GM13976 (cell line): ENCODE measurements around the gene NDUFV2.

ENCODE experiments used
- DNase-seq: peaks from one replicate; pipeline ENCODE4 v3.0.0; 2012; ENCODE audit warnings: low spot score
- in situ Hi-C: fragments of 300-500 bp; cut with MboI; formaldehyde crosslinking; loops from one replicate; pipeline ENCODE4 v1.12.0; 2022; ENCODE audit warnings: low sequenced_read_pairs, mixed read lengths, inconsistent platforms; ENCODE audit not compliant: unreplicated experiment
- TF ChIP-seq, protein P1 (sequence below): IDR thresholded peaks from 2 replicates; pipeline ENCODE4 v1.5.1; 2012; ENCODE audit warnings: borderline replicate concordance, mild to moderate bottlenecking; ENCODE audit not compliant: insufficient read depth; ENCODE audit errors: extremely low read depth, missing control alignments, control extremely low read depth

Gene NDUFV2

DNA sequence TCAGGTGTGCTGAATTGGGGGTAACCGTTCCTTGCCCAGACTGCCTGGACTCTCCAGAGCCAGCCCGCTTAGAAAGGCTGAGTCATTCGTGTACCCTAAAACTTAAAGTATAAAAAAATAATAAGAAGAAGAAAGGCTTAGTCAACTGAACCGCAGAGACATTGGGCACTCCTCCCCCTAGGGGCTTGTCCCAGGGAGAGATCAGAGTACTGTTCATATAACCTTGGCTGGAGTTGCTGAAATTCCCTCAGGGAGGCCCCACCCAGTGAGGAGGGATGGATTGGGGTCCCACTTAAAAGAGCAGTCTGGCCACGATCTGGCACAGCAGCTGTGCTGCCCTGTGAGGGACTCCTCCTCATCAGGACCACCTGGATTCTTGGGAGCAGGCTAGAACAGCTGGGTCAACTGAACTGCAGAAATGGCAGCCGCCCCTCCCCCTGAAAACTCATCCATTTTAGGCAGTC lies 71.3 kb downstream of the NDUFV2 start:
- TF ChIP-seq, protein P1, sequence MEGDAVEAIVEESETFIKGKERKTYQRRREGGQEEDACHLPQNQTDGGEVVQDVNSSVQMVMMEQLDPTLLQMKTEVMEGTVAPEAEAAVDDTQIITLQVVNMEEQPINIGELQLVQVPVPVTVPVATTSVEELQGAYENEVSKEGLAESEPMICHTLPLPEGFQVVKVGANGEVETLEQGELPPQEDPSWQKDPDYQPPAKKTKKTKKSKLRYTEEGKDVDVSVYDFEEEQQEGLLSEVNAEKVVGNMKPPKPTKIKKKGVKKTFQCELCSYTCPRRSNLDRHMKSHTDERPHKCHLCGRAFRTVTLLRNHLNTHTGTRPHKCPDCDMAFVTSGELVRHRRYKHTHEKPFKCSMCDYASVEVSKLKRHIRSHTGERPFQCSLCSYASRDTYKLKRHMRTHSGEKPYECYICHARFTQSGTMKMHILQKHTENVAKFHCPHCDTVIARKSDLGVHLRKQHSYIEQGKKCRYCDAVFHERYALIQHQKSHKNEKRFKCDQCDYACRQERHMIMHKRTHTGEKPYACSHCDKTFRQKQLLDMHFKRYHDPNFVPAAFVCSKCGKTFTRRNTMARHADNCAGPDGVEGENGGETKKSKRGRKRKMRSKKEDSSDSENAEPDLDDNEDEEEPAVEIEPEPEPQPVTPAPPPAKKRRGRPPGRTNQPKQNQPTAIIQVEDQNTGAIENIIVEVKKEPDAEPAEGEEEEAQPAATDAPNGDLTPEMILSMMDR = no peak
- in situ Hi-C loops = no loop called here
- no peak for DNase-seq

DNA sequence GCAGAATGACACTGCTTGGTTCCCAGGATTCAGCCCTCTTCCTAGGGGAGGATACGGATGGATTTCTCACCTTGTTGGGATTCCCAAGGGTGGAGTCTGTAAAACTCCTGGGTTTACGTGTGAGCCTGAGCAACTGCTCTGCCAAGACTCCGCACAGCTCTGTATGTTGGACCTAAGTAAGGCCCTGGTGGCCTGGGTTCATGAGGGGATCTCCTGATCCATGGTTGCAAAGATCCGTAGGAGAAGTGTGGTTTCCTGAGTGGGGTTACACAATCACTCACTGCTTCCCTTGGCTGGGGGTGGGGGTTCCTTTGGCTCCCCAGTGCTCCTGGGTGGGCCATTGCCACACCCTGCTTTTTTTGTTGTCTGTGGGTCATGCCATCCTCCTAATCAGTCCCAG lies 71.8 kb downstream of the NDUFV2 start:
- in situ Hi-C loops = no loop called here
- no peak for DNase-seq
- TF ChIP-seq, protein P1 = no peak

DNA sequence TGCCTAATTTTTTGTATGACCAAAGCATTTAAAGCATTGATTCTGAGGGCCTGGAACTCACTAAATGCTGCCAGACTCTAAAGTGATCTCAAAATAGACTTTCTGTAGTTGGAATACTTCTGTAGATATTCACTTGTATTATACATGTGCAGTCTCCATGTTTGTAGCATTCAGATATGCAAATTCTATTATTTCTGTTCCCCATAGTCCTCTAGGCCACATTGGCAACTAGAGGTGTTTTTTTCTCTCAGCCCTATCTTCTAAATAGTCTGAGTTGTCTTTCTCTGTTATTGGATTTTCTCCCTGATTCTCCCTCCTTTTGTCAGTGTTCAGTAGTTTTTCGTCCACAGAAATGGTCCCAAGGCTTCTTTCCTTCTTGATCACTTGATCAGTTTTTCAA lies 72.6 kb downstream of the NDUFV2 start:
- DNase-seq = no peak
- TF ChIP-seq, protein P1 = no peak
- in situ Hi-C loops = no loop called here

DNA sequence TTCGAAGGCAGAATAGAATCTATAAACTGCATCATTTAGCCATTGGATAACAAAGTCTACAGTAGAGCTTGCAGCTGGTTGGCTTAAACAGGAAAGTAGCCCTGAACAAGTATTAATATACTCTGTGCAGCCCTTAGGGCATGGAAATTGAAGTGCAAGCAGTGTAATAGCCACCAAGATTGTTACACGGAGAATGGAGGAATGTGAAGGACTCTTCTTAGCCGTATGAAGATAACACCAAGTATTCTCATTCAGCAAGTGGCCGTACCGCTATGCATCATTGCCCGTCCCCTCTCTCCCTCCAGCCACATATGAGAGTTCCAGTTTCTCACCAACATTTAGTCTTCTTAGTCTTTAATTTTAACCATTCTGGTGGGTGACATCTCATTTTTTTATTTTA lies 74.5 kb downstream of the NDUFV2 start:
- TF ChIP-seq, protein P1 = no peak
- DNase-seq = no peak
- in situ Hi-C loops = no loop called here

DNA sequence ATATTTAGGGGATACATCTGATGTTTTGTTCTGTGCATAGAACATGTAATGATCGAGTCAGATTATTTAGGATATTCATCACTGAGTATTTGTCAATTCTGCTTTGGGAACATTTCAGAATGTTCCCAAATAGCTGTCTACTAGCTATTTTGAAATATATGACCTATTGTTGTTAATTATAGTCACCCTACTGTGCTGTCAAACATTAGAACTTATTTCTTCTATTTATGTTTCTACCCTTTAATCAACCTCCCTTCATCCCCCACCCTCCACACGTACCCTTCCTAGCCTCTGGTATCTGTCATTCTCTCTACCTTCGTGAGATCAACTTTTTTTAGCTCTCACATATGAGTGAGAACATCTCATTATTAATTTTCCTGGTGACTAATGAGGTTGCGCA lies 75.0 kb downstream of the NDUFV2 start:
- in situ Hi-C loops = no loop called here
- DNase-seq = no peak
- TF ChIP-seq, protein P1 = no peak

DNA sequence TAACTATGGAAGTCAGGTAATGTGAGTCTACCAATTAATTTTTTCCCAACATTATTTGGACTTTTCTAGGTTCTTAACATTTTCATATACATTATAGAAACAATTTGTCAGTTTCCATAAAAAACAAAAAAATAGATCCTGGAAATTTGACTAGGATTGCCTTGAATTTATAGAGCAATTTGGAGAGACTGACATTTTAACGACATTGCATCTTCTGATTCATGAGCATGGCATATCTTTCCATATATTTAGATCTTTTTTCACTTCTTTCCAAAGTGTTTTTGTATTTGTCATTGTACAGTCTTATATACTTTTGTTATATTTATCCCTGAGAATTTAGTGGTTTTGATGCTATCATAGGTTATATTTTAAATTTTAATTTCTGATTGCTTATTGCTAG lies 76.1 kb downstream of the NDUFV2 start:
- TF ChIP-seq, protein P1 = no peak
- in situ Hi-C loops = no loop called here
- DNase-seq = no peak

DNA sequence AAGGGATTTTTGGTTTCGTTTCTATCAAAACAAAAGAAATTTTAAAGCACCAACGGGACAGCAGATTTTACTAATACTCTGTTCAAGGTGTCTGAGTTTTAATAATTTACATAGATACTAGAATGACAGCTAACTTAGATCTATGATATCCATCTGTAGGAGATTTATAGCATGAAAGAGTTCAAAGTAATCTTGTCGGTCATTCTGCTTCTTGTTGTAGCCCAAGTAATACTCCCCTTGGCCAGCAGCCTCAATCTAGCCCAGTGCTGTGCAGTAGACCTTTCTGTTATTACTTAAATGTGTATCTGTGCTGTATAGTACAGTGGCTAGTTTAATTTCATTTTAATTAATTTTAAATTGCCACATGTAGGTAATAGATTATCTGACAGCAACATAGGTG lies 78.8 kb downstream of the NDUFV2 start:
- in situ Hi-C loops = no loop called here
- TF ChIP-seq, protein P1 = no peak
- no peak for DNase-seq
